CD4-positive, alpha-beta T cell treated with Interleukin-4 for 1 hour (primary cell): ENCODE measurements around the gene MYO7B.
A peak's percentile ranks its signal among the peaks of the same experiment; 100 is the strongest.
"Not testable (repeated sequence)": the region's sequence is repeated elsewhere in the genome, so short reads cannot be mapped to it uniquely, and the experiment has no call there.

Source experiments
- DNase-seq, 2 donors: peaks; one replicate each; pipeline ENCODE4 v3.0.0-alpha.2; 2020 to 2022

Gene MYO7B

DNA sequence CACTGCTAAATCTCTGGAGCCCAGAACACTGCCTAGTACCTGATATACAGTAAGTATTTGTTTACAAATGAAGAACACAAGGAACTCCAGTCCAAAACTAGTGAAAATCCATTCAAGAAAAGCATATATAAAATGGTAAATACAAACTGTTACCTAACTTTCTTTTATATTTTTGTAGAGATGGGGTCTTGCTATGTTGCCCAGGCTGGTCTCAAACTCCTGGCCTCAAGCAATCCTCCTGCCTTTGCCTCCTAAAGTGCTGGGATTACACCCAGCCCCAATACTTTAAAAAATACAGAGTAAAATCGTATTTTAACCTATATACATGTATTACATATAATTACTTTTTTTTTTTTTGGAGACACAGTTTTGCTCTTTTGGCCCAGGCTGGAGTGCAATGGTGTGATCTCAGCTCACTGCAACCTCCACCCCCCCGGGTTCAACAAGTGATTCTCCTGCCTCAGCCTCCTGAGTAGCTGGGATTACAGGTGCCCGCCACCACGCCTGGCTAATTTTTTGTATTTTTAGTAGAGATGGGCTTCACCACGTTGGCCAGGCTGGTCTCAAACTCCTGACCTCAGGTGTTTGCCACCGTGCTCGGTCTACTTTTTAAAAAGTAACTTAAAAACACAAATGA is 11.2 kb upstream of the MYO7B start:
- not testable (repeated sequence) for DNase-seq

- DNase-seq: peak in 1 of 2 donors; percentile 15
Measured at GRCh38 chr2:127525691-127526131, 9.8 kb upstream of the MYO7B start.

GRCh38 chr2:127526132-127527000 is 9.1 kb upstream of the MYO7B start, which contains the start of gene IWS1:
Gene IWS1, minus strand, starts transcription at chr2:127526489. Its CDS starts 281 bp downstream, at chr2:127526208.
- DNase-seq: peak; percentile 94

DNA sequence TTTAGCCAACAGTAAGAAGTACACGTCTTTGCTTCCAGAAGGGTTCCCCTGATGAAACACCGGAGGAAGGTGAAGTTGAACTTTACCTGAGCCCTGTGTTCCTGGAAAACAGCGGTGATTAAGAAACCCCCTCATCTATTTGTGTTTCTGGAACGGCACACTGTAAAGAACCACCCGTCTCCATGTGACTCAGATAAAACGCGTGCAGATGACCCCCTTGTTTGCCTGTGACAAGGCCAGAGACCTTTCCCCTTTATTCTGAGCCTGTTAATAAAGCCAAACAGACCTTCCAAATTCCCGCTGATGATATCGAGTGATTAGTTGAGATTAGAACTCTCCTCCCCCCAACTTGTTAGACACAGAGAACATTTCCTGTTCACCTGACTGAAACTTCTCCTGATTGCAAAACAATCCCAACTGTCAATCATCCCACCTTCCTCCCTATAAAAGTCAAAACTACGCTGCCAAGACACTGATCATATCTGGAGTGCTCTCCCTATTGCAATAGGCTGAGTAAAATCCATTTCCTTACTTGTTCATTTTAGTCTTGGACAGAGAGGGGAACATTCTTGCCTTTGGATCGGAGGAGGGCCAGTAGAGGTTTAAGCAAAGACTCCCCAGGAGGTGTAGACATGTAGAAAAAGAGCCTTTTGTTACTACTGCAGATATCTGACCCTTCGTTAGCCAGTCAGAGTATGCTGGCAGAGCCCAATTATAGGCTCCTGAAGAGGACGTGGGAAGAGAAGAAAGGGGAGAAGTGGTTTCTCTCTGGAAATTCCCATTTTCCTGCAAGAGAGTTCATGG is 8.3 kb upstream of the MYO7B start:
- no peak for DNase-seq

DNA sequence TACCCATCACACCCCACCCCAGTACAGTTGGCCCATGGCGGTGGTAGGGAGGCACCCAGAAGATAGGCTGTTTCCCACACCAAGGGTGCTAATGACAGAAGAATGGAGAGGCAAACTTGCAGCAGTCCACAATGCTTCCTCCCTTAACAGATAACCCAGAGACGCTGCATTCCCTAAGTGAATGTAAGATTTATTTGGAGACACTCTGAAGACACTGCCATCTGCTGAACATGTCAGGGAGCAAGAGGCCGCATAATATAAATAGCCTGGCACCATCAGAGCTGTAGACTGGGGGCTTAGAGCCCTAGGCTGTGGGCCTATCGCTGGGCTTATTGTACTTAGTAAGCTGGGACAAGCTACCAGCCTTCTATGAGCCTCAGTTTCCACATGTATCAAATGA is 7.0 kb upstream of the MYO7B start:
- no peak for DNase-seq

DNA sequence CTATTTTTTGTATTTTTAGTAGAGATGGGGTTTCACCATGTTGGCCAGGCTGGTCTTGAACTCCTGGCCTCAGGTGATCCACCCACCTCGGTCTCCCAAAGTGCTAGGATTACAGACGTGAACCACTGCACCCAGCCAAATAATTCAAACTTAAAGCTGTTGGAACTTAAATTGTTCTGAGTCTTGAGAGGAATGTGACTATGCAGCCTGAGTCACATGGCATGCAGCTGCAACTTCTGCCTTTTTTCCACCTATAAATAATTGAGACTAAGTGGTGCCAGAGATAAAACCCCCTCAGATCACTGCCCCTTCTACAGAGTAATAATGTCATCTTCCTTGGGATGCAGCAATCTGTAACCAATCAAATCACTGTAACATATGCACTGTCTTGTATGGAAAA is 6.1 kb upstream of the MYO7B start:
- not testable (repeated sequence) for DNase-seq

DNA sequence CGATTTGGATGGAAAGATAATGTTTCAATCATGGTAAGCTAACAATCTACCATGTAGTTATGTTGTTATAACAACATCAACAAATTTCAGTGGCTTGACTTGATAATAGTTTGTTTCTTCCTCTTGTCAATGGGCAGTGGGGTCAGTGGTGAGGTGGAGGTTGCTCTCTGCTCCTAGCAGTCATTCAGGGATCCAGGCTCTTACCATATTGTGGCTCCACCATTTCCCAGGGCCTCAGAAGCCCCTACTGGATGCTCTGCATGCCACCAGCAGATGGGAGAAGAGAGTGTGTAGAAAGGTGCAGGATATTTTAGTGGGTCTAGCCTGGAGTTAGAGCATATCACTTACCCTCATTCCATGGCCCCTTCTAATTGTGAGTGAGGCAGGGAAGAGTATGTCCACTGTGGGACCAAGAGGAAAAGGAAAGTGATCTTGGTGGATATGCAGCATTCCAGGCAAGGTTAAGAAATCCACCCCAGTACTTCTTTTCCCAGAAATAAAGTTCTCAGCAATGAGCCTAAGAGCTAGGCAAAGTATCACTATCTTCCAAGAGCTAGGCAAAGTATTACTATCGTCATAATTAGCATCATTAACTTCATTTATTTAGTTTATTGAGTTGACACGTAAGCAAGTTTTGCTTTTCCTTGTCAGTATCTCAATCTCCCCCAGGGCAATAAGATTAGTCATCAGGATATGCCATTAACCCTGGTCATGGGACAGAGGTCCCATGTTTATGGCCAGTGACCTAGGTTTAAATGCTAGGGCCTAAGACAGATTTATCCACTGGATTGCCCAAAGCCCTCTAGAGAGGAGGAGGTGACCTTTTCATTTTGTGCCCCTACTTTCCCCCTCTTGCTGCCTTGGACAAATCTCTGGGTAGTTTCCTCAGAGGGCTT is 5.0 kb upstream of the MYO7B start:
- DNase-seq: no peak

DNA sequence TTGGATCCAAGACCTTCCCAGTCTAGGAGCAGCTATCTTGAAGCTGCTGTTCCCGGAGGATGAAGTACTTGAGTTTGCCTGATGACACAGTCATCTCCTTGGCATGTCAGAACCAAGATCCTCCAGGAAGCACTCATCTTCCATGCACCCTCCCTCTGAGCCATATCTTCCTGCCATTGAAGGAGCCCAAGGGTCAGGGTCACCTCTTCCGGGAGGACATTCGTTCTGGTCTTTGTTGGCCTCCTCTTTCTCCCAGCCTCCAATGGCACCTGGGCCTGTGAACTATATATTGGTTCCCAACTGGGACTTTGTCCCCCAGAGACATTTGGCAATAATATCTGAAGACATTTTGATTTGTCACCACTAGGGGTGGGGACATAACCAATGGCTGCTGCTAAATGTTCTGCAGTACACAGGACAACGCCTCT is 4.2 kb upstream of the MYO7B start:
- no peak for DNase-seq

- no peak for DNase-seq
Measured at GRCh38 chr2:127532296-127532695, 3.2 kb upstream of the MYO7B start.

DNA sequence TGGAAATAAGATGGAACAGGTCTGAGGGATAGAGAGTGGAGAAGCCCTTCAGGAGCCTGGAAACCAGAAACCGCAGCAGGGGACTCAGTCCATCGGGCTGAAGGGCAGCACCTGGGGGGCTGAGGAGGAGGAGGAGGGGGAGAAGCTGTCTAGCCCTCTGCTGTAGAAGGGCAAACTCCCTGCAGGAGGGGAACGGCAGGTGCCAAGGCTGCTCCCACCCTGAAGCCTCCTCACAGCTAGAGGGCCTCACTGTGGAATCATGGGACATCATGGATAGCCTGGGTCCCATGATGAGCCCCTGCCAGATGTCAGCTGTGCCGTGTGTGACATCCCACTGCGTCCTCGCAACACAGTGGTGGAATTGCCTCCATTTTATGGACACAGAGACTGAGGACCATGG is 435 bp downstream of the MYO7B start:
- no peak for DNase-seq

DNA sequence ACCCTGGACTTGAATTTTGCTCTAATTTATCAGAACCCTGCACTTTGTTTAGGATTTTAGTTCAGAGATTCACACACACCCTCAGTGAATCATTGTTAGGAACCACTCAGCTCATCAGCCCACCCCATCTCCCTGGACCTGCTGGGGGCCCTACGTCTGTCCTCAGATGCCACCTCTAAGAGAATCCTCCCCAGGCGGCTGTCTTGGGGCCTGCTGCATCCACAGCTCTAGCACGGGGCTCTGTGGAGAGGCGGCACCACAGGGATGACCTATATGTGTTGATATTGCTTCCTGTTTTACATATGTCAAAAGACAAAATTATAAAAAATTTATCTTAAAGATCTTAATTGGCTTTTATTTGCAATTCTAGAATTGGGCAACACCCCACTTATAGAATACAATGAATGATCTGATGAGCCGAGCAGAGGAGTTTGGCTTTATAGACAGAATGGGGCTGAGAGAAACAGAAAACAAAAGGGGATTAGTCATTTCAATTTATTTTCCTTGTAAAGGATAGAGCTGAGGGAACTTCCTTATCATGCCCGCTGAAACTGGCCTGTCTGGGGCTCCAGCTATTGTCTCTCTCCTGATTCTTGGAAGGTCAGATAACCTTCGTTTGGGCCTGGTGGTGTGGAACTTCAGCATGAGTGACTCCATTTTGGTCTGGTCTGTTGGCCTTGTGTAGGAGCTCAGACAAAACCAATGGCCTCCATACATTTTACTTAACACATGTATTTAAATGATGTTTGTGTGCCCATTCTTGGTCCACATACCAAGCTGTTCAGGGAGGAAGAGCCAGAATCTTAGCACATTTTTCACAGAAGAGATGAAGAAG is 1.4 kb downstream of the MYO7B start:
- no peak for DNase-seq

GRCh38 chr2:127537644-127538043 is 2.2 kb downstream of the MYO7B start:
- DNase-seq: no peak

- no peak for DNase-seq
Measured at GRCh38 chr2:127541809-127542208, 6.3 kb downstream of the MYO7B start.

DNA sequence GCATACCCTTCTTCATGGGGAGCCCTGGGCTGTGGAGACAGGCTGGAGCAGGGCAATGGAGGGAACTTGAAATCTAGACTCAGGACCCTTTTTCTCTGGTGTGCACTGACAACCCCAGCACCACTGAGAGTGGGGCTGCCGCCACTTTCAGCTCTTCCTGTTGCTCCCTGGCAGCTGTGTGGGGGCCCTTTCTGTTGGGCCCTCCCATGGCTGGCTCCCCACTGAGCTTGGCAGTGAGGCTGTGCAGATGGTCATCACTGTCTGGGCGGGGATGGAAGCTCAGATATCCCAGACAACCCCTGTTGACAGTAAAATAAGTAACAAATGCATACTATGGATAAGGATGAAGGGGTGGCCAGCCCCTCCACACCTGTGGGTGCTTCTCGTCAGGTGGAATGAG is 6.7 kb downstream of the MYO7B start:
- DNase-seq: no peak

DNA sequence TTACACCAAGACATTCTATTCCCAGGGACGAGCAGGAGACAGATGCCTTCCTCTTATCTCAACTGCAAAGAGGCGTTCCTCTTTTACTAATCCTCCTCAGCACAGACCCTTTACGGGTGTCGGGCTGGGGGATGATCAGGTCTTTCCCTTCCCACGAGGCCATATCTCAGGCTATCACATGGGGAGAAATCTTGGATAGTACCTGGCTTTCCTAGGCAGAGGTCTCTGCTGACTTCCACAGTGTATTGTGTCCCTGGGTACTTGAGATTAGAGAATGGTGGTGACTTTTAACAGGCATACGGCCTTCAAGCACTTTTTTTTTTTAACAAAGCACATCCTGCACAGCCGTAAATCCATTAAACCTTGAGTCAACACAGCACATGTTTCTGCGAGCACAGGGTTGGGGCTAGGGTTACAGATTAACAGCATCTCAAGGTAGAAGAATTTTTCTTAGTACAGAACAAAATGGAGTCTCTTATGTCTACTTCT is 7.6 kb downstream of the MYO7B start:
- not testable (repeated sequence) for DNase-seq

GRCh38 chr2:127545189-127545588 is 9.7 kb downstream of the MYO7B start:
- no peak for DNase-seq

DNA sequence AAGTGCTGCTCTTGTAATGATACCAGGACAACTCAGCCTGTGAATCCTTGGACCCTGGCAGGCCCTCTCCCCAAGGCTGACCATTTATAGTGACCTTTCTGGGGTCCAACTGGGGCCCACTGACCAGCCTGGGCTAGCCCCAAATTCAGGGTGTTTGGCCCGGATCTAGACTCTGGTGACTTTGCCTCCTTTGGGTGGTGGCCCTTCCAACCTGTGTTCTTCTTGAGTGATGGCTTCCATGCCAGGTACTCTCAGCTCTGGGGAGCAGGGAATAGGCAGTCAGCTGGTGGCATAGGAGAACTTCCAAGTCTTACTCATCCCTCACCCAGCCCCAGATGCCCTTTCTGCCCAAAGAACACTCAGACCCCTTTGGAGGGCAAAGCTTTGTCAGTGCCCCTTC is 10.3 kb downstream of the MYO7B start:
- DNase-seq: no peak

DNA sequence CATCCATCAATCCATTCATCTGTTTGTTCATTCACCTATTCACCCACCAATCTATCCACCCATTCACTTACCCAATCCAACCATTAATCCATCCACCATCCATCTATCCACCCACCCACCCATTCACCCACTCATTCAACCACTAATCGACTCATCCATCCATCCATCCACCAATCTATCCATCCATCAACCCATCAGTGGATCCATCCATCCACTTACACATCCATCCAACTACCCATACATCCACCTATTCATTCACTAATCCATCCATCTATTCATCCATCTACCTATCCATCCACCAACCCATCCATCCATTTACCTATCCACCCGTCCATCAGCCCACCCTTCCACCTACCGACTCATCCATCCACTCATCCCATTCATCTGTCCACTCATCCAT is 11.3 kb downstream of the MYO7B start:
- DNase-seq: no peak

DNA sequence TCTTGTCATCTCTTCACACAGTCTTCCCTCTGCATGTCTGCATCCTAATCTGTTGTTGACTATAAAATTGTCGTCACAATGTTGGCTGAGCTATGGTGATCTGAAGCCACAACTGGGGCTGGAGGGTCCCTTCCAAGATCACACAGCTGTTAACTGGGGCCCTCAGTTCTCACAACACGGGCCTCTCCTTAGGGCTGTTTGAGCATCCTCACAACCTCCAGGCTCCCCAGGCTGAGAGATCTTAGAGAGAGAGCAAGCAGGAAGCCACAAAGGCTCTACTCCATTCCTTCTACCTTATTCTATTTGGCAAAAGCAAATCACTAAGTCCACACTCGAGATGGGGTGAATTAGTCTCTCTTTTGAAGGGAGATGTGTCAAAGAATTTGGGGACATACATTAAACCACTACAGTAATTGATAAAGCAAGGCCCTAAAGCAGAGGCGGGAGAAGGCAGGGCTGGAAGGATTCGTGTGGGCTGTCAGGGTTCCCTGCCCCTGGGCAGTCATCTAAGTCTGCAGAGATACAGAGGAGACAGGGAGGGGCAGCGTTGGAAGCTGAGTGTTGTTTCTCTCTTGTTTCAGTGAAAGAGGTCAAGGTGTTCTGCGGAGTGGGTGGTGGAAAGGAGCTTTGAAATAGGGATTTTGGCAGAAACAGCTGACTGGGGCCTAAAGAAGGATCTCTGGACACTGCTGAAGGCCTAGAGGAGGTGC is 15.9 kb downstream of the MYO7B start:
- no peak for DNase-seq

- DNase-seq: no peak
Measured at GRCh38 chr2:127552336-127552735, 16.9 kb downstream of the MYO7B start.
